ENCODE data around the gene CERS6. TPM values are rescaled to one million over a fixed set of nuclear protein-coding genes. Genes with fewer than 3 reads are reported as not detected.

CERS6 gene
- total and polyA plus RNA-seq, 2 of the 8 experiments (the other 6 are each of a cell fraction or from before 2014, with no cell fraction given): 6.8 to 28.2 TPM

- TF ChIP-seq, protein P1, sequence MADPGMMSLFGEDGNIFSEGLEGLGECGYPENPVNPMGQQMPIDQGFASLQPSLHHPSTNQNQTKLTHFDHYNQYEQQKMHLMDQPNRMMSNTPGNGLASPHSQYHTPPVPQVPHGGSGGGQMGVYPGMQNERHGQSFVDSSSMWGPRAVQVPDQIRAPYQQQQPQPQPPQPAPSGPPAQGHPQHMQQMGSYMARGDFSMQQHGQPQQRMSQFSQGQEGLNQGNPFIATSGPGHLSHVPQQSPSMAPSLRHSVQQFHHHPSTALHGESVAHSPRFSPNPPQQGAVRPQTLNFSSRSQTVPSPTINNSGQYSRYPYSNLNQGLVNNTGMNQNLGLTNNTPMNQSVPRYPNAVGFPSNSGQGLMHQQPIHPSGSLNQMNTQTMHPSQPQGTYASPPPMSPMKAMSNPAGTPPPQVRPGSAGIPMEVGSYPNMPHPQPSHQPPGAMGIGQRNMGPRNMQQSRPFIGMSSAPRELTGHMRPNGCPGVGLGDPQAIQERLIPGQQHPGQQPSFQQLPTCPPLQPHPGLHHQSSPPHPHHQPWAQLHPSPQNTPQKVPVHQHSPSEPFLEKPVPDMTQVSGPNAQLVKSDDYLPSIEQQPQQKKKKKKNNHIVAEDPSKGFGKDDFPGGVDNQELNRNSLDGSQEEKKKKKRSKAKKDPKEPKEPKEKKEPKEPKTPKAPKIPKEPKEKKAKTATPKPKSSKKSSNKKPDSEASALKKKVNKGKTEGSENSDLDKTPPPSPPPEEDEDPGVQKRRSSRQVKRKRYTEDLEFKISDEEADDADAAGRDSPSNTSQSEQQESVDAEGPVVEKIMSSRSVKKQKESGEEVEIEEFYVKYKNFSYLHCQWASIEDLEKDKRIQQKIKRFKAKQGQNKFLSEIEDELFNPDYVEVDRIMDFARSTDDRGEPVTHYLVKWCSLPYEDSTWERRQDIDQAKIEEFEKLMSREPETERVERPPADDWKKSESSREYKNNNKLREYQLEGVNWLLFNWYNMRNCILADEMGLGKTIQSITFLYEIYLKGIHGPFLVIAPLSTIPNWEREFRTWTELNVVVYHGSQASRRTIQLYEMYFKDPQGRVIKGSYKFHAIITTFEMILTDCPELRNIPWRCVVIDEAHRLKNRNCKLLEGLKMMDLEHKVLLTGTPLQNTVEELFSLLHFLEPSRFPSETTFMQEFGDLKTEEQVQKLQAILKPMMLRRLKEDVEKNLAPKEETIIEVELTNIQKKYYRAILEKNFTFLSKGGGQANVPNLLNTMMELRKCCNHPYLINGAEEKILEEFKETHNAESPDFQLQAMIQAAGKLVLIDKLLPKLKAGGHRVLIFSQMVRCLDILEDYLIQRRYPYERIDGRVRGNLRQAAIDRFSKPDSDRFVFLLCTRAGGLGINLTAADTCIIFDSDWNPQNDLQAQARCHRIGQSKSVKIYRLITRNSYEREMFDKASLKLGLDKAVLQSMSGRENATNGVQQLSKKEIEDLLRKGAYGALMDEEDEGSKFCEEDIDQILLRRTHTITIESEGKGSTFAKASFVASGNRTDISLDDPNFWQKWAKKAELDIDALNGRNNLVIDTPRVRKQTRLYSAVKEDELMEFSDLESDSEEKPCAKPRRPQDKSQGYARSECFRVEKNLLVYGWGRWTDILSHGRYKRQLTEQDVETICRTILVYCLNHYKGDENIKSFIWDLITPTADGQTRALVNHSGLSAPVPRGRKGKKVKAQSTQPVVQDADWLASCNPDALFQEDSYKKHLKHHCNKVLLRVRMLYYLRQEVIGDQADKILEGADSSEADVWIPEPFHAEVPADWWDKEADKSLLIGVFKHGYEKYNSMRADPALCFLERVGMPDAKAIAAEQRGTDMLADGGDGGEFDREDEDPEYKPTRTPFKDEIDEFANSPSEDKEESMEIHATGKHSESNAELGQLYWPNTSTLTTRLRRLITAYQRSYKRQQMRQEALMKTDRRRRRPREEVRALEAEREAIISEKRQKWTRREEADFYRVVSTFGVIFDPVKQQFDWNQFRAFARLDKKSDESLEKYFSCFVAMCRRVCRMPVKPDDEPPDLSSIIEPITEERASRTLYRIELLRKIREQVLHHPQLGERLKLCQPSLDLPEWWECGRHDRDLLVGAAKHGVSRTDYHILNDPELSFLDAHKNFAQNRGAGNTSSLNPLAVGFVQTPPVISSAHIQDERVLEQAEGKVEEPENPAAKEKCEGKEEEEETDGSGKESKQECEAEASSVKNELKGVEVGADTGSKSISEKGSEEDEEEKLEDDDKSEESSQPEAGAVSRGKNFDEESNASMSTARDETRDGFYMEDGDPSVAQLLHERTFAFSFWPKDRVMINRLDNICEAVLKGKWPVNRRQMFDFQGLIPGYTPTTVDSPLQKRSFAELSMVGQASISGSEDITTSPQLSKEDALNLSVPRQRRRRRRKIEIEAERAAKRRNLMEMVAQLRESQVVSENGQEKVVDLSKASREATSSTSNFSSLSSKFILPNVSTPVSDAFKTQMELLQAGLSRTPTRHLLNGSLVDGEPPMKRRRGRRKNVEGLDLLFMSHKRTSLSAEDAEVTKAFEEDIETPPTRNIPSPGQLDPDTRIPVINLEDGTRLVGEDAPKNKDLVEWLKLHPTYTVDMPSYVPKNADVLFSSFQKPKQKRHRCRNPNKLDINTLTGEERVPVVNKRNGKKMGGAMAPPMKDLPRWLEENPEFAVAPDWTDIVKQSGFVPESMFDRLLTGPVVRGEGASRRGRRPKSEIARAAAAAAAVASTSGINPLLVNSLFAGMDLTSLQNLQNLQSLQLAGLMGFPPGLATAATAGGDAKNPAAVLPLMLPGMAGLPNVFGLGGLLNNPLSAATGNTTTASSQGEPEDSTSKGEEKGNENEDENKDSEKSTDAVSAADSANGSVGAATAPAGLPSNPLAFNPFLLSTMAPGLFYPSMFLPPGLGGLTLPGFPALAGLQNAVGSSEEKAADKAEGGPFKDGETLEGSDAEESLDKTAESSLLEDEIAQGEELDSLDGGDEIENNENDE (IDR thresholded peaks at IDR 0.05; ENCODE audit: insufficient replicate concordance, low read length): no peak
- TF ChIP-seq CHD2 (IDR thresholded peaks at IDR 0.05; ENCODE audit: low read length) (no peak), ZNF274 (IDR thresholded peaks at IDR 0.05; ENCODE audit: borderline replicate concordance, extremely low read depth, low read length) (no peak), GABPA (IDR thresholded peaks at IDR 0.05; ENCODE audit: borderline replicate concordance, insufficient read depth, low read length) (no peak), KDM5A (IDR thresholded peaks at IDR 0.05; ENCODE audit: low read length) (no peak), MAX (IDR thresholded peaks at IDR 0.05) (no peak), SIRT6 (IDR thresholded peaks at IDR 0.05; ENCODE audit: low read length) (no peak), POLR2AphosphoS5 (IDR thresholded peaks at IDR 0.05; ENCODE audit: low read depth, low read length) (no peak), BRCA1 (IDR thresholded peaks at IDR 0.05; ENCODE audit: low read depth, low read length) (no peak)
Measured at GRCh38 chr2:168814939-168815907, 359.2 kb downstream of the CERS6 start (continued).
